Smooth muscle cell (in vitro differentiated cells): Measurements from ENCODE around the gene MYH13. TPM values are rescaled to one million over a fixed set of nuclear protein-coding genes. Genes with fewer than 3 reads are reported as not detected.
A peak's percentile ranks its signal among the peaks of the same experiment; 100 is the strongest.
"Not testable (repeated sequence)": the region's sequence is repeated elsewhere in the genome, so short reads cannot be mapped to it uniquely, and the experiment has no call there.

ENCODE experiments used
- DNase-seq: peaks from one replicate; lab custom pipeline; 2025; ENCODE audit not compliant: unreplicated experiment; lab: John Stamatoyannopoulos, UW
- H2AFZ ChIP-seq: fragments of 200-600 bp; sonication (generic); 2 replicates; pipeline ENCODE4 v1.6.0; 2016; ENCODE audit warnings: antibody characterized with exemption, low read depth, mild to moderate bottlenecking
- H3F3A ChIP-seq: fragments of 200-600 bp; sonication (generic); 2 replicates; pipeline ENCODE4 v1.6.0; 2017; ENCODE audit warnings: antibody characterized with exemption, low read depth
- H3K27ac ChIP-seq: fragments of 200-600 bp; sonication (generic); 2 replicates; pipeline ENCODE4 v1.5.1; 2016; ENCODE audit warnings: low read depth, mild to moderate bottlenecking
- H3K27me3 ChIP-seq: fragments of 200-600 bp; sonication (generic); 2 replicates; pipeline ENCODE4 v1.6.1; 2016; ENCODE audit warnings: low read depth, mild to moderate bottlenecking
- H3K36me3 ChIP-seq: fragments of 200-600 bp; sonication (generic); 2 replicates; pipeline ENCODE4 v1.5.1; 2016; ENCODE audit warnings: low read depth
- H3K4me1 ChIP-seq: fragments of 200-600 bp; sonication (generic); 2 replicates; pipeline ENCODE4 v1.5.1; 2016; ENCODE audit warnings: low read depth
- H3K4me2 ChIP-seq: fragments of 200-600 bp; sonication (generic); 2 replicates; pipeline ENCODE4 v1.6.0; 2016; ENCODE audit warnings: mild to moderate bottlenecking
- H3K4me3 ChIP-seq: fragments of 200-600 bp; sonication (generic); 2 replicates; pipeline ENCODE4 v1.5.1; 2016; ENCODE audit warnings: mild to moderate bottlenecking
- H3K79me2 ChIP-seq: fragments of 200-600 bp; sonication (generic); 2 replicates; pipeline ENCODE4 v1.6.0; 2016; ENCODE audit warnings: low read depth, mild to moderate bottlenecking
- H3K9ac ChIP-seq: fragments of 200-600 bp; sonication (generic); 2 replicates; pipeline ENCODE4 v1.6.0; 2016; ENCODE audit warnings: low read depth
- H3K9me3 ChIP-seq: fragments of 200-600 bp; sonication (generic); replicated peaks from 2 replicates; pipeline ENCODE4 v1.5.1; 2016; ENCODE audit warnings: low read depth
- H4K20me1 ChIP-seq: fragments of 200-600 bp; sonication (generic); 2 replicates; pipeline ENCODE4 v1.6.0; 2016; ENCODE audit warnings: low read depth
- WGBS: methylation state at CpG from one replicate; pipeline ENCODE4 v1.1.7; 2016; ENCODE audit warnings: low lambda C conversion rate; 5-methylcytosine and 5-hydroxymethylcytosine counted together
- polyA plus RNA-seq: library from polyadenylated mRNA; unstranded; fragments of >200 nt; fragmentation: Nextera tagmentation; extraction: Ambion mirVana; gene quantifications from 2 replicates; pipeline ENCODE4 v1.2.1, GENCODE V29; 2016
- total RNA-seq: library from RNA; depleted of rRNA; stranded (reverse); fragments of >200 nt; gene quantifications from 2 replicates; pipeline ENCODE4 v1.2.3, GENCODE V29; 2014
- TF ChIP-seq, protein P1 (sequence below): fragments of 200-600 bp; sonication (generic); IDR thresholded peaks from 2 replicates; pipeline ENCODE4 v1.5.1; 2017; ENCODE audit warnings: borderline replicate concordance, mild to moderate bottlenecking, antibody characterized with exemption; ENCODE audit not compliant: insufficient read depth, poor library complexity, severe bottlenecking

Gene MYH13
- total and polyA plus RNA-seq, 2 experiments from 2014 or later, result 0.09 TPM; not detected in 1

DNA sequence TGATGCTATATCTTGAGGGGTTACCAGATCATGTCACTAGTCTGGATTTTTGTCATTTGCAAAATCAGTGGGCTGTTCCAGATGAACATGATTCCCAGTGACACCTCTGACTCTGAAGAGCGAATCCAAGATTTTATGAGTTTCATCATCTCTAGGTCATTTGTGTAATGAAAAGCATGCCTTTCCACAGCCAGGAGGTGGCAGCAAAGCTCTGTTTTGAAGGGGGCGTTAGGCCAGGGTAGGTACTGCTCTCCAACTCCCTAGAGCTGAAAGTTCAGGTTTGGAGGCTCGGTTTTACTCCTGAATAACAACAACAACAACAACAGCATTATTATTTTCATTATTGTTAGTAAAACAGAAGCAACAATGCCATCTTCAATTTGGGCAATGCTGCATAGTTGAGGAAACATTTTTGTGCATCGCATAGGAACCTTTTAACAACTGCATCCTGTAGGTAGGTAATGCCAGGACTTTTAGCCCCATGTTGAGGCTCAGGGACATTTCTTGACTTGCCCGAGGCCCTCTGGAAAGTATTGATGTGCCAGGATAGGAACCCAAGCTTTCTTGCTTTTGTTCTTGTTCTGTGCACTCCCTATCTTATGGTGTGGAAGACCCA is 77.0 kb downstream of the MYH13 start:
- no peak overlapping the region for H3K4me3 ChIP-seq
- H3K4me1 ChIP-seq, result peaks cover 16% of the 10 kb centered on the region
- H3K36me3 ChIP-seq, result no peaks in the 10 kb centered on the region
- H3K4me2 ChIP-seq, result no peak overlapping the region
- H4K20me1 ChIP-seq, result no peaks in the 10 kb centered on the region
- TF ChIP-seq, protein P1, sequence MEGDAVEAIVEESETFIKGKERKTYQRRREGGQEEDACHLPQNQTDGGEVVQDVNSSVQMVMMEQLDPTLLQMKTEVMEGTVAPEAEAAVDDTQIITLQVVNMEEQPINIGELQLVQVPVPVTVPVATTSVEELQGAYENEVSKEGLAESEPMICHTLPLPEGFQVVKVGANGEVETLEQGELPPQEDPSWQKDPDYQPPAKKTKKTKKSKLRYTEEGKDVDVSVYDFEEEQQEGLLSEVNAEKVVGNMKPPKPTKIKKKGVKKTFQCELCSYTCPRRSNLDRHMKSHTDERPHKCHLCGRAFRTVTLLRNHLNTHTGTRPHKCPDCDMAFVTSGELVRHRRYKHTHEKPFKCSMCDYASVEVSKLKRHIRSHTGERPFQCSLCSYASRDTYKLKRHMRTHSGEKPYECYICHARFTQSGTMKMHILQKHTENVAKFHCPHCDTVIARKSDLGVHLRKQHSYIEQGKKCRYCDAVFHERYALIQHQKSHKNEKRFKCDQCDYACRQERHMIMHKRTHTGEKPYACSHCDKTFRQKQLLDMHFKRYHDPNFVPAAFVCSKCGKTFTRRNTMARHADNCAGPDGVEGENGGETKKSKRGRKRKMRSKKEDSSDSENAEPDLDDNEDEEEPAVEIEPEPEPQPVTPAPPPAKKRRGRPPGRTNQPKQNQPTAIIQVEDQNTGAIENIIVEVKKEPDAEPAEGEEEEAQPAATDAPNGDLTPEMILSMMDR, result peak; percentile 85
- H3K9ac ChIP-seq, result no peak overlapping the region
- H2AFZ ChIP-seq, result no peak overlapping the region
- no peaks in the 10 kb centered on the region for H3K9me3 ChIP-seq
- H3K27me3 ChIP-seq, result no peaks in the 10 kb centered on the region
- H3K27ac ChIP-seq, result no peak overlapping the region
- peaks cover 7% of the 10 kb centered on the region for H3F3A ChIP-seq
- no peak for DNase-seq
- no peaks in the 10 kb centered on the region for H3K79me2 ChIP-seq
- WGBS, result 34% methylated on average over 5 of the region's 5 CpGs

DNA sequence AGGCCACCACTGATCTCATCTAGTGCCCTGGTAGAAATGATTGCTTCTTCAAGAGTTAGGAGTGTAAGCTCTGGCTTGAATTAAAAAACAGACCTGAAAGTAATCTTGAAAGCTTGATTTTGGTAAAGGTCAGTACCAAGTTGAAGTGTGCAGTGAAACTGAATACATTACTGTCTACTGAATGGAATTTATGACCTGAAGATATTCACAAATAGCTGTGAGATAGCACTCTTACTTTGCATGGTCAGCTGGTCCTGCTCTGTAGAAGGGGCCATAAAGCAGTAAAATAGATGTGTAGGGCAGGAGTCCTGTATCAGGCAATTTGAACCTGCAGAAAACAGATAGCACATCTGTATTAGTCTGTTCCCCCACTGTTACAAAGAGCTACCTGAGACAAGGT is 78.6 kb downstream of the MYH13 start:
- peak overlapping the region; percentile 36 for H3K27ac ChIP-seq
- peaks cover 7% of the 10 kb centered on the region for H3F3A ChIP-seq

DNA sequence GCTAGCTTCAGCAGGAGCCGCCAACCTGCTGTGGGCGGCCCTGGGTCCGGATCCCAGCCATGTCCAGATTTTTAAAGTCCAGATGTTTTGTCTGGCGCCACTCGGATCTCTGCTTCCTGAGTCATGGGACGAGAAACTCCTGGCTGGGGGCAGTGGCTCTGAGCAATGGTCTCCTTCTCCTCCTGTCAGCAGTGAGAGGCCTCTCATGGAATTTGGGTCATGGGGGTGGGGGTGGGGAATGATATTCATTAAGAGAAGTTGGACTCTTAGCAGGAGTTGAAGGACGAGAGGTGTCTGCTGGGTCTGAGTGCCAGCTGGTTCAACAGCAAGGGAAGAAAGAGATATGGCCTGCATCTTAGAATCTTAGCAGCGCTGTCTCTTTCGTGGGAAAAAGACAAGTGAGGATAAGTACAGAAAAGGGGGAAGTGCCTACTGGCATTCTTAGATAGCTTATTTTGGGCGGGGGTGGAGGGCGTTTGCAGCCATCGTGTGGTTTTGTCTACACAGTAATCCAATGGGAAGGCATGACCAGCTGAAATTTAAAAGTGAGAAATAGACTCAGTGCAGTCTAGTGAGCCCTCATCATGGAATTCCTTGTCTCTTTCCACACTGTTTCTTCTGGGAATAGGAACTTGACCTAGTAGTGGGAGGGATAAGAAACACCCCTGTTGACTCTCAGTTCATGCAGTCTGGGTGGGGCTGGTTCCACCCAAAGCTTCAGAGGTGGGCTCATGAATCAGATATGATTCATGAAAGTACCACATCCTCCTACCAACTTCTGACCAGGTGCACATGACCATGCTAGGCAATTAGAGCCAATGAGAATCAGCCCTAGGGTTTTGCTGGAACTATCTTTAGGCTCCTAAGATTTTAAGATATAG is 80.5 kb downstream of the MYH13 start:
- Histone ChIP-seq H3K27me3 (no peaks in the 10 kb centered on the region), H2AFZ (no peak overlapping the region), H3K27ac (peak overlapping the region; percentile 95), H3F3A (peaks cover 7% of the 10 kb centered on the region), H3K79me2 (no peaks in the 10 kb centered on the region), H3K9ac (peak overlapping the region; percentile 42), H3K36me3 (no peaks in the 10 kb centered on the region), H3K4me3 (no peak overlapping the region), H3K4me1 (peaks cover 16% of the 10 kb centered on the region), H3K9me3 (no peaks in the 10 kb centered on the region), H4K20me1 (no peaks in the 10 kb centered on the region), H3K4me2 (peak overlapping the region; percentile 58)
- 16% methylated on average over 12 of the region's 12 CpGs for WGBS
- TF ChIP-seq, protein P1, result no peak
- DNase-seq, result peak; percentile 25

More for the DNA sequence above, 78.6 kb downstream of the MYH13 start:
- TF ChIP-seq, protein P1, result no peak
- Histone ChIP-seq H4K20me1 (no peaks in the 10 kb centered on the region), H3K4me3 (no peak overlapping the region), H2AFZ (no peak overlapping the region), H3K9me3 (no peaks in the 10 kb centered on the region), H3K79me2 (no peaks in the 10 kb centered on the region), H3K9ac (no peak overlapping the region), H3K36me3 (no peaks in the 10 kb centered on the region), H3K4me2 (peak overlapping the region; percentile 50), H3K4me1 (peaks cover 16% of the 10 kb centered on the region), H3K27me3 (no peaks in the 10 kb centered on the region)
- no peak for DNase-seq

DNA sequence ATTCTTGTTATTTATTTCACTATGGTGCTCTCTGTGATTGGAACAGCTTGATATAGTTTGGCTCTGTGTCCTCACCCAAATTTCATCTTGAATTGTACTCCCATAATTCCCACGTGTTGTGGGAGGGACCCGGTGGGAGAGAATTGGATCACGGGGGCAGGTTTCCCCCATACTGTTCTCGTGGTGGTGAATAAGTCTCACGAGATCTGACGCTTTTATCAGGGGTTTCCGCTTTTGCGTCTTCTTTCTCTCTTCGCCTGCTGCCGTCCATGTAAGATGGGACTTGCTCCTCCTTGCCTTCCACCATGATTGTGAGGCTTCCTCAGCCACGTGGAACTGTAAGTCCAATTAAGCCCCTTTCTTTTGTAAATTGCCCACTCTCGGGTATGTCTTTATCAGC is 81.2 kb downstream of the MYH13 start:
- H2AFZ ChIP-seq, H3K79me2 ChIP-seq, H3K27me3 ChIP-seq, H3F3A ChIP-seq, H3K4me3 ChIP-seq, H3K36me3 ChIP-seq, DNase-seq, H4K20me1 ChIP-seq, H3K9me3 ChIP-seq: not testable (repeated sequence)
- Histone ChIP-seq H3K9ac (peak overlapping the region; percentile 42), H3K4me1 (peaks cover 16% of the 10 kb centered on the region), H3K27ac (peak overlapping the region; percentile 95), H3K4me2 (peak overlapping the region; percentile 58)
- 47% methylated on average over 12 of the region's 12 CpGs for WGBS
